ENCODE data around the gene CCDC154.
"Not testable (repeated sequence)": the region's sequence is repeated elsewhere in the genome, so short reads cannot be mapped to it uniquely, and the experiment has no call there.

Gene CCDC154

GRCh38 chr16:1474082-1474795 lies 29.9 kb upstream of the CCDC154 start:
- DNase-seq (ENCODE audit: low read depth), result no peak

- DNase-seq (ENCODE audit: low read depth), result no peak
Observed at GRCh38 chr16:1472974-1473373, 28.6 kb upstream of the CCDC154 start.

- DNase-seq (ENCODE audit: low read depth), result no peak
Observed at GRCh38 chr16:1471569-1472194, 27.3 kb upstream of the CCDC154 start.

GRCh38 chr16:1470481-1471251 lies 26.3 kb upstream of the CCDC154 start:
- no peak for DNase-seq (ENCODE audit: low read depth)

GRCh38 chr16:1469693-1470201 lies 25.4 kb upstream of the CCDC154 start:
- DNase-seq (ENCODE audit: low read depth), result no peak

GRCh38 chr16:1469141-1469540 lies 24.8 kb upstream of the CCDC154 start:
- not testable (repeated sequence) for DNase-seq (ENCODE audit: low read depth)

GRCh38 chr16:1468426-1468810 lies 24.1 kb upstream of the CCDC154 start:
- no peak for DNase-seq (ENCODE audit: low read depth)

- DNase-seq (ENCODE audit: low read depth), result no peak
Observed at GRCh38 chr16:1466968-1467521, 22.7 kb upstream of the CCDC154 start.

GRCh38 chr16:1466054-1466453 lies 21.7 kb upstream of the CCDC154 start:
- DNase-seq (ENCODE audit: low read depth), result no peak

GRCh38 chr16:1465567-1465915 lies 21.2 kb upstream of the CCDC154 start:
- DNase-seq (ENCODE audit: low read depth), result no peak

- DNase-seq (ENCODE audit: low read depth), result no peak
Observed at GRCh38 chr16:1464894-1465566, 20.7 kb upstream of the CCDC154 start.

GRCh38 chr16:1464196-1464893 lies 20.0 kb upstream of the CCDC154 start:
- DNase-seq (ENCODE audit: low read depth), result no peak

- no peak for DNase-seq (ENCODE audit: low read depth)
Observed at GRCh38 chr16:1461146-1461545, 16.8 kb upstream of the CCDC154 start.

GRCh38 chr16:1460602-1461138 lies 16.3 kb upstream of the CCDC154 start:
- DNase-seq (ENCODE audit: low read depth), result no peak

- no peak for DNase-seq (ENCODE audit: low read depth)
Observed at GRCh38 chr16:1459967-1460366, 15.6 kb upstream of the CCDC154 start.

GRCh38 chr16:1458977-1459341 lies 14.6 kb upstream of the CCDC154 start:
- no peak for DNase-seq (ENCODE audit: low read depth)

GRCh38 chr16:1458336-1458976 lies 14.1 kb upstream of the CCDC154 start:
- DNase-seq (ENCODE audit: low read depth), result no peak

- DNase-seq (ENCODE audit: low read depth), result no peak
Observed at GRCh38 chr16:1457489-1458245, 13.3 kb upstream of the CCDC154 start.

- no peak for DNase-seq (ENCODE audit: low read depth)
Observed at GRCh38 chr16:1456951-1457350, 12.6 kb upstream of the CCDC154 start.
